Thyroid gland (tissue), 4 donors: ENCODE results near the gene TNN.

Source experiments
- POLR2A ChIP-seq, 2 donors: fragments of 450-650 bp; IDR thresholded peaks; one replicate each; pipeline ENCODE4 v1.6.1; 2017; ENCODE audit warnings: antibody characterized with exemption in 2 of 2, mild to moderate bottlenecking in 2 of 2, moderate library complexity in 1 of 2
- TF ChIP-seq, protein P1 (sequence below), 6 experiments: fragments of 200-600 bp in 3 of 6; fragments of 450-650 bp in 3 of 6; sonication (generic) in 3 of 6; IDR thresholded peaks; one replicate each; pipeline ENCODE4 v1.5.1; 2016 to 2019; ENCODE audit warnings: antibody characterized with exemption in 6 of 6, mild to moderate bottlenecking in 2 of 6, inconsistent platforms in 1 of 6, moderate library complexity in 1 of 6

DNA sequence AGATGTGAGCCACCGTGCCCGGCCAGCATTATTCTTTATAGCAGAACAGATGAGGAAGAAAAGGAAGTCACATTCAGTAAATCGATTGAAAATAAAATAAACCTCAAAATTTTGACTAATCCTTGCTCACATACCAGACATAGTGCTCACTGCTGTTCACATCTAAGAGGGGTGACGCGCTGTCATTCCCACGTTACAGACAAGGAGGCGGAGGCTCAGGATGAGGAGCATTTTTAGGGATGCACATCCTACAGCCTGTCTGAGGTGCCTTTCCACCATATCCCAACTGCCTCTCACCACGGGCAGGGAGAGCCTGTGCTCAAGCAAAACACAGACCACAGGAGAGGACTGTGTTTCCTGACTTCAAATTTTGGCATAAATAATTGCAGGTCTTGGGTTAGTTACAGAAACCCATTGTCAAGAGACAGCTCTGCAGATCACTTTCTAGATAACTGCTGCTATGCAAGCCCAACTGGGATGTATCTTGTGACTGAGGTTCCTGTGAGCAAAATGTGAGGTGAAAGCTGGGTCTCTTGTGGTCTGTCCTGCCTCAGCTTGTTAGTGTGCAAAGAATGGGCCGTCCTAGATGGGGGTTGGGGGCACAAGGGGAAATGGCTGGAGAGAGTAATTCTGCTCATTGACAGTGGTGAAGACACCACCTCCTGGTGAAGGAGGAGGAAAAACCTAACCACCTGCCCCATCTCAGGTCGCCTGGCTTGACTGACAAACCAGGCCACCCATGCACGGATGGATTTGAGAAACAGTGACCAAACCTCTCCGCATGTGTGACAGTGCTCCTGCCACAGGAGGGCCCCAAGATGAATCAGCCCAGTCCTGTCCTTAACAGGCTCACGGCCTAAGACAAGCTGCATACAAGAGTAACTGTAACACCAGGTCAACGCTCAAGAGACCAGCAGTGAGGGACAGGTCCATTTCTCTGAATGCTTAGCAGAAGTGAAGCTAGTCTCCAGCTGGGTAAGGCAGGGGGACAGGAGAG, 8.2 kb downstream of the TNN start:
- no peak for TF ChIP-seq POLR2A (IDR thresholded peaks at IDR 0.05)
- TF ChIP-seq, protein P1, sequence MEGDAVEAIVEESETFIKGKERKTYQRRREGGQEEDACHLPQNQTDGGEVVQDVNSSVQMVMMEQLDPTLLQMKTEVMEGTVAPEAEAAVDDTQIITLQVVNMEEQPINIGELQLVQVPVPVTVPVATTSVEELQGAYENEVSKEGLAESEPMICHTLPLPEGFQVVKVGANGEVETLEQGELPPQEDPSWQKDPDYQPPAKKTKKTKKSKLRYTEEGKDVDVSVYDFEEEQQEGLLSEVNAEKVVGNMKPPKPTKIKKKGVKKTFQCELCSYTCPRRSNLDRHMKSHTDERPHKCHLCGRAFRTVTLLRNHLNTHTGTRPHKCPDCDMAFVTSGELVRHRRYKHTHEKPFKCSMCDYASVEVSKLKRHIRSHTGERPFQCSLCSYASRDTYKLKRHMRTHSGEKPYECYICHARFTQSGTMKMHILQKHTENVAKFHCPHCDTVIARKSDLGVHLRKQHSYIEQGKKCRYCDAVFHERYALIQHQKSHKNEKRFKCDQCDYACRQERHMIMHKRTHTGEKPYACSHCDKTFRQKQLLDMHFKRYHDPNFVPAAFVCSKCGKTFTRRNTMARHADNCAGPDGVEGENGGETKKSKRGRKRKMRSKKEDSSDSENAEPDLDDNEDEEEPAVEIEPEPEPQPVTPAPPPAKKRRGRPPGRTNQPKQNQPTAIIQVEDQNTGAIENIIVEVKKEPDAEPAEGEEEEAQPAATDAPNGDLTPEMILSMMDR (IDR thresholded peaks at IDR 0.05): no peak
